Measurements from ENCODE around the gene PPP1R7.
A peak's percentile ranks its signal among the peaks of the same experiment; 100 is the strongest.

Gene PPP1R7

DNA sequence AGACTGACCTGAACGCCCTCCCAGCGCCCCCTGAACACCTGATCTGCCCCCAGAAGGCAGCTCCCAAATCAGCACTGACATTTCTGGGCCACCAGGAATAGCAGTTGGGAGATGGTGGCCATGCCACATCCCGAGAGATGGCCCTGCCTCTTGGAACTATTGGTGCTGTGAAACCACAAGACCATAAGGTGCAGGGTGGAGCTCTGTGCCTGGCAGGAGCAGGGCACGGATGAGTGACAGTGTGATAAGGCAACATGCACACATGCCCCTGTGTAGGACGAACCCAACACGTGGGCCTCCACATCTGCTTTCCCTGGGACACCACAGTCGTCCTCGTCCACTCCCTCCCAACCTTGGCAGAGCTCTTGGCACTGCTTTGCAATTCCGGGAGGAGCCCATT, 65.2 kb downstream of the PPP1R7 start:
- H3K4me3 ChIP-seq (replicated peaks in 1 of 2; ENCODE audit: low read depth in 2 of 2, low read length in 2 of 2): no peak overlapping the region
- TF ChIP-seq, protein P1, sequence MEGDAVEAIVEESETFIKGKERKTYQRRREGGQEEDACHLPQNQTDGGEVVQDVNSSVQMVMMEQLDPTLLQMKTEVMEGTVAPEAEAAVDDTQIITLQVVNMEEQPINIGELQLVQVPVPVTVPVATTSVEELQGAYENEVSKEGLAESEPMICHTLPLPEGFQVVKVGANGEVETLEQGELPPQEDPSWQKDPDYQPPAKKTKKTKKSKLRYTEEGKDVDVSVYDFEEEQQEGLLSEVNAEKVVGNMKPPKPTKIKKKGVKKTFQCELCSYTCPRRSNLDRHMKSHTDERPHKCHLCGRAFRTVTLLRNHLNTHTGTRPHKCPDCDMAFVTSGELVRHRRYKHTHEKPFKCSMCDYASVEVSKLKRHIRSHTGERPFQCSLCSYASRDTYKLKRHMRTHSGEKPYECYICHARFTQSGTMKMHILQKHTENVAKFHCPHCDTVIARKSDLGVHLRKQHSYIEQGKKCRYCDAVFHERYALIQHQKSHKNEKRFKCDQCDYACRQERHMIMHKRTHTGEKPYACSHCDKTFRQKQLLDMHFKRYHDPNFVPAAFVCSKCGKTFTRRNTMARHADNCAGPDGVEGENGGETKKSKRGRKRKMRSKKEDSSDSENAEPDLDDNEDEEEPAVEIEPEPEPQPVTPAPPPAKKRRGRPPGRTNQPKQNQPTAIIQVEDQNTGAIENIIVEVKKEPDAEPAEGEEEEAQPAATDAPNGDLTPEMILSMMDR (IDR thresholded peaks at IDR 0.05; ENCODE audit: low read depth, low read length): no peak
- DNase-seq (ENCODE audit: low read depth in 2 of 2): no peak

DNA sequence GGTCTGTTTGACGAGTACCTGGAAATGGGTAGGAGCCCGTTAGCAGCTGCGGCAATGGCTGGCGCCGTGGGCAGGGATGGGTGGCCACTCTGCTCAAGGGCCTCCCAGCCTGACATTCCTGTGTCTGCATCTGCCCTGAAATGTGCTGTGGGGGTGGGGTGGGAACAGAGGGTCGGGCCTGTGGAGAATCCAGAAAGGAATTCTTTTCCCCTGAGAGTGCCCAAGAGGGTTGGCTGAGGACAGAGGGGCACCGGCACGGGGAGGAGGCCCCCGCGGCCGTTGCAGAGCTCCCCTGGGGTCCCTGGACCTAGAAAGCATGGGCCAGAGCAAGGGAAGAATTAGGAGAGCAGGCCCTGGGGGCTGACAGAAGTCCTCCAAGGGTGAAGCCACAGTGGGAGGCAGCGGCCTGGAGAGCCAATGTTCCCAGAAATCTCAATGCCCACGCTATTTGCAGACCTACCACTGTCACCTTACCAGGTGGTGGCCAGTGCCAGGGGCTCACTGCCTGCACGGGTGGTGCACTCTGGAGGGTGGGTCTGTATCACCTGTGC, 66.0 kb downstream of the PPP1R7 start:
- DNase-seq (ENCODE audit: low read depth in 2 of 2): no peak
- TF ChIP-seq, protein P1 (IDR thresholded peaks at IDR 0.05; ENCODE audit: low read depth, low read length): no peak
- H3K4me3 ChIP-seq (replicated peaks in 1 of 2; ENCODE audit: low read depth in 2 of 2, low read length in 2 of 2): no peak overlapping the region

DNA sequence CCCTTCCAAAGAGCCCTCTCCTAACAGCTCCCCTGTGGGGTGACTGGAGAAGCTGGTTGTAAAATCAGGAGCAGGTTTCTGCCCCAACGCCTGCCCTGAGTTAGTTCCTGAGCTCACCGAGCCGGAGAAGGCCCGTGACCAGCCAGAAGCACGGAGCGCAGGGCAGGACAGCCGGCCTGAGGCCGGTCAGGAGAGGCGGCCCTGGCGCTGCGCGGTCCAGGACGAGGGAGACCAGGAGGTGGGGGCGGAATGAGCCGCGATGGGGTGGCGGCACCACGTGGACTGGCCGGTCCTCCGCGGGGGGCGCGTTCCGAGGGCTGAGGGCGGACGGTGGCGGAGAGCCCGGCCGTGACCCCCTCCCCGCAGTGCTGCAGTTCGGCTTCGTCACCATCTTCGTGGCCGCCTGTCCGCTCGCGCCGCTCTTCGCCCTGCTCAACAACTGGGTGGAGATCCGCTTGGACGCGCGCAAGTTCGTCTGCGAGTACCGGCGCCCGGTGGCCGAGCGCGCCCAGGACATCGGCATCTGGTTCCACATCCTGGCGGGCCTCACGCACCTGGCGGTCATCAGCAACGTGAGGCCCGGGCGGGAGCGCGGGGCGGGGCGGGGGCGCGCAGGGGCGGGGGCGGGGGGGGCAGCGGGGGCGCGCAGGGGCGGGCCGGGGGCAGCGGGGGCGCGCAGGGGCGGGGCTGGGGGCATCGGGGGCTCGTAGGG, 67.2 kb downstream of the PPP1R7 start:
- TF ChIP-seq, protein P1 (IDR thresholded peaks at IDR 0.05; ENCODE audit: low read depth, low read length): peak; percentile 3
- H3K4me3 ChIP-seq (replicated peaks in 1 of 2; ENCODE audit: low read depth in 2 of 2, low read length in 2 of 2): peak overlapping the region; percentile 45 to 52

DNA sequence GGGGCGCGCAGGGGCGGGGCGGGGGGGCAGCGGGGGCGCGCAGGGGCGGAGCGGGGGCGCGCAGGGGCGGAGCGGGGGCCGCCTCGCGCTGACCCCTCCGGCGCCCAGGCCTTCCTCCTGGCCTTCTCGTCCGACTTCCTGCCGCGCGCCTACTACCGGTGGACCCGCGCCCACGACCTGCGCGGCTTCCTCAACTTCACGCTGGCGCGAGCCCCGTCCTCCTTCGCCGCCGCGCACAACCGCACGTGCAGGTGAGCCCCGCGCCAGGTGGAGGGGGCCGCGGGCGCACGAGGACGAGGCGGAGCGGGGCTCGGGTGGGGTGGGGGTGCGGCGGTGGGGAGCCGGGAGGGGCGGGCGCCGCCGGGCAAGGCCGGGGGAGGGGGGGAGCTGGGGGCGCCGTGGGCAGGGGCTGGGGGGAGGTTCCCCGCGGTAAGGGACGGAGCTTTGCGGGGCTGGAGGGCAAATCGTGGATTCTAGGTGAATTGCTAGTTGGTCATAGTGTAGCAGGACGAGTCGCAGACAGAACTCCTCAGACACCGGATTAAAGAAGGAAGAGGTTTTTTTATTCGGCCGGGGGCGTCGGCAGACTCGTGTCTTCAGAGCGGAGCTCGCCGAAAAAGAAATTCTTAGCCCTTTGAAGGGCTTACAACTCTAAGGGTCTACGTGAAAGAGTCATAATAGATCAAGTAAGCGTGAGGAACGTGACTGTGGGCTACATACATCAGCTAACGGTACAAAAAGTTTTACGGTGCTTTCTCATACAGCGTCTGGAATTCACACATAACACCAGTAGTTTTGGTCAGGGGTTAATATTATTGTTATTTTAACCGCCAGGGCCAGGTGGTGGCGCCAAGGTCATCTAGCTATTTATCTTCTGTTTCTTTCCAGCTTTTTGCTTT, 68.1 kb downstream of the PPP1R7 start:
- peak overlapping the region; percentile 56 to 74 for H3K4me3 ChIP-seq (replicated peaks in 1 of 2; ENCODE audit: low read depth in 2 of 2, low read length in 2 of 2)
- peak; percentile 32 to 33 for DNase-seq (ENCODE audit: low read depth in 2 of 2)
- TF ChIP-seq, protein P1 (IDR thresholded peaks at IDR 0.05; ENCODE audit: low read depth, low read length): no peak

More for the DNA sequence above, 67.2 kb downstream of the PPP1R7 start:
- peak; percentile 67 to 72 for DNase-seq (ENCODE audit: low read depth in 2 of 2)

DNA sequence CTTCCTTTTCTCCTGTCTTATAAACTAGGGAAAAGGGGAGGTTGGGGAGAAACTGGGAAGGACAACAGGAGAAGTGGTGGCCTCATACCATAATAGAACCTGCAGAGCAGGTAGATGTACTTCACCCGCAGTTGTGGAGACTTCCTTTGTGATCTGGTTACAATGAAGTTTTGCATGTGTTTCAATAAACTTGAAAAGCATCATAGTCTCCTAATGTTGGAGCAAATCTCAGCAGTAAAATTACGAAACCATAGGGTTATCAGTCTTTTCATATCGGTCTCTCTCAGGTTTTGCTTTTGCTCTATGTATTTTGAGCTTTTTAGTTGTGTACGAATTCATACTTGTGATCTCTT, 68.7 kb downstream of the PPP1R7 start:
- TF ChIP-seq, protein P1 (IDR thresholded peaks at IDR 0.05; ENCODE audit: low read depth, low read length): no peak
- no peak for DNase-seq (ENCODE audit: low read depth in 2 of 2)
- peak overlapping the region; percentile 56 to 74 for H3K4me3 ChIP-seq (replicated peaks in 1 of 2; ENCODE audit: low read depth in 2 of 2, low read length in 2 of 2)

DNA sequence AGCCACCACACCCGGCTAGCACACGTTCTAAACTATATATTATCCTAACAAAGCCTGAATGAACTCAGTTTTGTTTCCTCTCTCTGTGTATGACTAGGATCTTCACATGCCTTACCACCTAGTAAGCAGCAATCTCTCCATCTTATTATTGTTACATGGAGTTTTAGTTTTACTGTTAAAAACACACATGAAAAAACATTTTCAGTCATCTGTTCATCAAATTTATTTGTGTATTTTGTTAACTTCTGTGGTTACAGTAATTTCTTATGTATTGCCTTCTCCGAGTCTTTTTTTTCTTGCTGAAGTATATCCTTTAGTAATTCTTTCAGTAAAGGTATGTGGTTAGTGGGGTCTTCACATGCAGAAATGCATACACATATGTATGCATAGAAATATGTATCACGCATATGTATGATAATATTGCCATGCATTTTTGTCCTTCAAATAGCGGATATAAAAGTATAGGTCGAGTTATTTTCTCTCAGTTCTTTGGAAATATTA, 69.6 kb downstream of the PPP1R7 start:
- H3K4me3 ChIP-seq (replicated peaks in 1 of 2; ENCODE audit: low read depth in 2 of 2, low read length in 2 of 2): no peak overlapping the region
- TF ChIP-seq, protein P1 (IDR thresholded peaks at IDR 0.05; ENCODE audit: low read depth, low read length): no peak
- no peak for DNase-seq (ENCODE audit: low read depth in 2 of 2)
